BJ (cell line): ENCODE data around the gene LRRN3. TPM values are rescaled to one million over a fixed set of nuclear protein-coding genes. Genes with fewer than 3 reads are reported as not detected.

Experiments used
- CTCF ChIA-PET: fragments of 350-600 bp; formaldehyde crosslinking; extraction: SDS; loops from one replicate; lab custom pipeline; 2021; ENCODE audit warnings: antibody characterized with exemption, inconsistent platforms; lab: Yijun Ruan, JAX
- POLR2A ChIA-PET: fragments of 300-600 bp; sonication (Branson Sonifier 250); formaldehyde crosslinking; extraction: SDS; loops from one replicate; lab custom pipeline; 2021; ENCODE audit warnings: antibody characterized with exemption; lab: Charles Lee
- DNase-seq: peaks from one replicate; pipeline ENCODE4 v3.0.0-alpha.2; 2011; ENCODE audit warnings: low read depth
- H3K27me3 ChIP-seq: 2 replicates; pipeline ENCODE4 v1.6.0; 2011; ENCODE audit warnings: low read length; ENCODE audit not compliant: control insufficient read depth, insufficient read depth
- H3K36me3 ChIP-seq: 2 replicates; pipeline ENCODE4 v1.5.1; 2011; ENCODE audit warnings: low read length; ENCODE audit not compliant: control insufficient read depth, insufficient read depth
- H3K4me3 ChIP-seq: 2 replicates; pipeline ENCODE4 v1.5.1; 2011; ENCODE audit warnings: low read depth, mild to moderate bottlenecking, control low read depth, low read length
- CTCF ChIP-seq: IDR thresholded peaks from 2 replicates; pipeline ENCODE4 v1.5.1; 2011; ENCODE audit warnings: low read depth, mild to moderate bottlenecking, control low read depth, inconsistent platforms, low read length, moderate library complexity; ENCODE audit not compliant: insufficient read depth
- polyA plus RNA-seq: library from polyadenylated mRNA; depleted of rRNA; stranded (reverse); fragments of >200 nt; gene quantifications from 2 replicates; pipeline ENCODE4 v1.2.3, GENCODE V29; 2011

Gene LRRN3
- polyA plus RNA-seq, 1 experiment = 7.2 TPM

GRCh38 chr7:111138193-111138569, 47.3 kb downstream of the LRRN3 start:
- Histone ChIP-seq H3K27me3 (no peaks in the 10 kb centered on the region), H3K36me3 (no peaks in the 10 kb centered on the region), H3K4me3 (no peak overlapping the region)
- ChIA-PET CTCF (no interaction called here), POLR2A (interaction anchor here (0.5 to 0.6 kb wide), 3 partner anchors 25 to 169 kb away, joined by 4 to 5 read pairs (median 4); no protein-coding TSS in a partner anchor)
- TF ChIP-seq CTCF = no peak
- DNase-seq = no peak

GRCh38 chr7:111138586-111138985, 47.7 kb downstream of the LRRN3 start:
- Histone ChIP-seq H3K27me3 (no peaks in the 10 kb centered on the region), H3K4me3 (no peak overlapping the region), H3K36me3 (no peaks in the 10 kb centered on the region)
- TF ChIP-seq CTCF = no peak
- ChIA-PET CTCF (no interaction called here), POLR2A (interaction anchor here (0.5 kb wide), 1 partner anchor 24 kb away, joined by 4 read pairs; no protein-coding TSS in a partner anchor)
- no peak for DNase-seq

- ChIA-PET CTCF (no interaction called here), POLR2A (no interaction called here)
- no peaks in the 10 kb centered on the region for H3K27me3 ChIP-seq
- TF ChIP-seq CTCF = no peak
- H3K36me3 ChIP-seq = no peaks in the 10 kb centered on the region
- DNase-seq = no peak
- no peak overlapping the region for H3K4me3 ChIP-seq
These were observed 49.4 kb downstream of the LRRN3 start for GRCh38 chr7:111140091-111140865.

GRCh38 chr7:111145472-111145871, 54.5 kb downstream of the LRRN3 start:
- DNase-seq = no peak
- Histone ChIP-seq H3K4me3 (no peak overlapping the region), H3K27me3 (no peaks in the 10 kb centered on the region), H3K36me3 (no peaks in the 10 kb centered on the region)
- POLR2A ChIA-PET = no interaction called here
- CTCF ChIA-PET = no interaction called here
- no peak for TF ChIP-seq CTCF

GRCh38 chr7:111146136-111146535, 55.2 kb downstream of the LRRN3 start:
- Histone ChIP-seq H3K36me3 (no peaks in the 10 kb centered on the region), H3K4me3 (no peak overlapping the region), H3K27me3 (no peaks in the 10 kb centered on the region)
- CTCF ChIA-PET = no interaction called here
- TF ChIP-seq CTCF = no peak
- DNase-seq = no peak
- POLR2A ChIA-PET = no interaction called here
